Measurements from ENCODE around the gene TBC1D14. TPM values are rescaled to one million over a fixed set of nuclear protein-coding genes. Genes with fewer than 3 reads are reported as not detected.

Gene TBC1D14
- total and polyA plus RNA-seq, 2 of the 8 experiments (the other 6 are each of a cell fraction or from before 2014, with no cell fraction given): 45.6 to 48.2 TPM

GRCh38 chr4:6905516-6906445, 3.8 kb upstream of the TBC1D14 start (continued):
- TF ChIP-seq, protein P1, sequence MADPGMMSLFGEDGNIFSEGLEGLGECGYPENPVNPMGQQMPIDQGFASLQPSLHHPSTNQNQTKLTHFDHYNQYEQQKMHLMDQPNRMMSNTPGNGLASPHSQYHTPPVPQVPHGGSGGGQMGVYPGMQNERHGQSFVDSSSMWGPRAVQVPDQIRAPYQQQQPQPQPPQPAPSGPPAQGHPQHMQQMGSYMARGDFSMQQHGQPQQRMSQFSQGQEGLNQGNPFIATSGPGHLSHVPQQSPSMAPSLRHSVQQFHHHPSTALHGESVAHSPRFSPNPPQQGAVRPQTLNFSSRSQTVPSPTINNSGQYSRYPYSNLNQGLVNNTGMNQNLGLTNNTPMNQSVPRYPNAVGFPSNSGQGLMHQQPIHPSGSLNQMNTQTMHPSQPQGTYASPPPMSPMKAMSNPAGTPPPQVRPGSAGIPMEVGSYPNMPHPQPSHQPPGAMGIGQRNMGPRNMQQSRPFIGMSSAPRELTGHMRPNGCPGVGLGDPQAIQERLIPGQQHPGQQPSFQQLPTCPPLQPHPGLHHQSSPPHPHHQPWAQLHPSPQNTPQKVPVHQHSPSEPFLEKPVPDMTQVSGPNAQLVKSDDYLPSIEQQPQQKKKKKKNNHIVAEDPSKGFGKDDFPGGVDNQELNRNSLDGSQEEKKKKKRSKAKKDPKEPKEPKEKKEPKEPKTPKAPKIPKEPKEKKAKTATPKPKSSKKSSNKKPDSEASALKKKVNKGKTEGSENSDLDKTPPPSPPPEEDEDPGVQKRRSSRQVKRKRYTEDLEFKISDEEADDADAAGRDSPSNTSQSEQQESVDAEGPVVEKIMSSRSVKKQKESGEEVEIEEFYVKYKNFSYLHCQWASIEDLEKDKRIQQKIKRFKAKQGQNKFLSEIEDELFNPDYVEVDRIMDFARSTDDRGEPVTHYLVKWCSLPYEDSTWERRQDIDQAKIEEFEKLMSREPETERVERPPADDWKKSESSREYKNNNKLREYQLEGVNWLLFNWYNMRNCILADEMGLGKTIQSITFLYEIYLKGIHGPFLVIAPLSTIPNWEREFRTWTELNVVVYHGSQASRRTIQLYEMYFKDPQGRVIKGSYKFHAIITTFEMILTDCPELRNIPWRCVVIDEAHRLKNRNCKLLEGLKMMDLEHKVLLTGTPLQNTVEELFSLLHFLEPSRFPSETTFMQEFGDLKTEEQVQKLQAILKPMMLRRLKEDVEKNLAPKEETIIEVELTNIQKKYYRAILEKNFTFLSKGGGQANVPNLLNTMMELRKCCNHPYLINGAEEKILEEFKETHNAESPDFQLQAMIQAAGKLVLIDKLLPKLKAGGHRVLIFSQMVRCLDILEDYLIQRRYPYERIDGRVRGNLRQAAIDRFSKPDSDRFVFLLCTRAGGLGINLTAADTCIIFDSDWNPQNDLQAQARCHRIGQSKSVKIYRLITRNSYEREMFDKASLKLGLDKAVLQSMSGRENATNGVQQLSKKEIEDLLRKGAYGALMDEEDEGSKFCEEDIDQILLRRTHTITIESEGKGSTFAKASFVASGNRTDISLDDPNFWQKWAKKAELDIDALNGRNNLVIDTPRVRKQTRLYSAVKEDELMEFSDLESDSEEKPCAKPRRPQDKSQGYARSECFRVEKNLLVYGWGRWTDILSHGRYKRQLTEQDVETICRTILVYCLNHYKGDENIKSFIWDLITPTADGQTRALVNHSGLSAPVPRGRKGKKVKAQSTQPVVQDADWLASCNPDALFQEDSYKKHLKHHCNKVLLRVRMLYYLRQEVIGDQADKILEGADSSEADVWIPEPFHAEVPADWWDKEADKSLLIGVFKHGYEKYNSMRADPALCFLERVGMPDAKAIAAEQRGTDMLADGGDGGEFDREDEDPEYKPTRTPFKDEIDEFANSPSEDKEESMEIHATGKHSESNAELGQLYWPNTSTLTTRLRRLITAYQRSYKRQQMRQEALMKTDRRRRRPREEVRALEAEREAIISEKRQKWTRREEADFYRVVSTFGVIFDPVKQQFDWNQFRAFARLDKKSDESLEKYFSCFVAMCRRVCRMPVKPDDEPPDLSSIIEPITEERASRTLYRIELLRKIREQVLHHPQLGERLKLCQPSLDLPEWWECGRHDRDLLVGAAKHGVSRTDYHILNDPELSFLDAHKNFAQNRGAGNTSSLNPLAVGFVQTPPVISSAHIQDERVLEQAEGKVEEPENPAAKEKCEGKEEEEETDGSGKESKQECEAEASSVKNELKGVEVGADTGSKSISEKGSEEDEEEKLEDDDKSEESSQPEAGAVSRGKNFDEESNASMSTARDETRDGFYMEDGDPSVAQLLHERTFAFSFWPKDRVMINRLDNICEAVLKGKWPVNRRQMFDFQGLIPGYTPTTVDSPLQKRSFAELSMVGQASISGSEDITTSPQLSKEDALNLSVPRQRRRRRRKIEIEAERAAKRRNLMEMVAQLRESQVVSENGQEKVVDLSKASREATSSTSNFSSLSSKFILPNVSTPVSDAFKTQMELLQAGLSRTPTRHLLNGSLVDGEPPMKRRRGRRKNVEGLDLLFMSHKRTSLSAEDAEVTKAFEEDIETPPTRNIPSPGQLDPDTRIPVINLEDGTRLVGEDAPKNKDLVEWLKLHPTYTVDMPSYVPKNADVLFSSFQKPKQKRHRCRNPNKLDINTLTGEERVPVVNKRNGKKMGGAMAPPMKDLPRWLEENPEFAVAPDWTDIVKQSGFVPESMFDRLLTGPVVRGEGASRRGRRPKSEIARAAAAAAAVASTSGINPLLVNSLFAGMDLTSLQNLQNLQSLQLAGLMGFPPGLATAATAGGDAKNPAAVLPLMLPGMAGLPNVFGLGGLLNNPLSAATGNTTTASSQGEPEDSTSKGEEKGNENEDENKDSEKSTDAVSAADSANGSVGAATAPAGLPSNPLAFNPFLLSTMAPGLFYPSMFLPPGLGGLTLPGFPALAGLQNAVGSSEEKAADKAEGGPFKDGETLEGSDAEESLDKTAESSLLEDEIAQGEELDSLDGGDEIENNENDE (IDR thresholded peaks at IDR 0.05; ENCODE audit: insufficient replicate concordance, low read length): no peak
- no peak for TF ChIP-seq USF2 (IDR thresholded peaks at IDR 0.05; ENCODE audit: low read length)
- no peak for TF ChIP-seq SRF (IDR thresholded peaks at IDR 0.05; ENCODE audit: low read depth, low read length)
- no peak for TF ChIP-seq RXRA (IDR thresholded peaks at IDR 0.05; ENCODE audit: insufficient read depth, low read depth, low read length)
- no peak for TF ChIP-seq E2F6 (IDR thresholded peaks at IDR 0.05)
- TF ChIP-seq POLR2AphosphoS5 (IDR thresholded peaks at IDR 0.05; ENCODE audit: low read depth, low read length): no peak
- no peak for TF ChIP-seq HDAC2 (IDR thresholded peaks at IDR 0.05; ENCODE audit: borderline replicate concordance in 1 of 2, low read depth in 2 of 2, low read length in 2 of 2)
